Psoas muscle (tissue), 8 donors: ENCODE measurements around the gene SLC22A25. TPM values are rescaled to one million over a fixed set of nuclear protein-coding genes. Genes with fewer than 3 reads are reported as not detected.
"Not testable (repeated sequence)": the region's sequence is repeated elsewhere in the genome, so short reads cannot be mapped to it uniquely, and the experiment has no call there.

Experiments
- ATAC-seq, 4 donors: fragments of 200-7000 bp; cut with Tn5 transposase; one replicate each; pipeline ENCODE4 v1.9.1; 2020; ENCODE audit warnings: moderate library complexity in 3 of 4, mild to moderate bottlenecking in 2 of 4
- DNase-seq, 2 donors: peaks; one replicate each; pipeline ENCODE4 v3.0.0-alpha.2; 2020
- H3K27ac ChIP-seq: fragments of 200-600 bp; one replicate; pipeline ENCODE4 v1.8.0; 2022
- H3K27me3 ChIP-seq, 3 donors: fragments of 200-600 bp in 1 of 3; one replicate each; pipeline versions ENCODE4 v1.6.1 to v1.8.0; 2013 to 2022; ENCODE audit warnings: low read length in 2 of 3, mild to moderate bottlenecking in 2 of 3, moderate library complexity in 1 of 3; ENCODE audit not compliant: insufficient read depth in 3 of 3
- H3K36me3 ChIP-seq, 2 donors: fragments of 200-600 bp in 1 of 2; one replicate each; pipeline versions ENCODE4 v1.6.1 to v1.8.0; 2013 to 2022; ENCODE audit warnings: low read depth in 1 of 2, mild to moderate bottlenecking in 1 of 2, moderate library complexity in 1 of 2; ENCODE audit not compliant: insufficient read depth in 1 of 2
- H3K4me1 ChIP-seq: fragments of 200-600 bp; one replicate; pipeline ENCODE4 v1.8.0; 2022
- H3K4me3 ChIP-seq: fragments of 200-600 bp; one replicate; pipeline ENCODE4 v1.8.0; 2022; ENCODE audit warnings: mild to moderate bottlenecking
- H3K9me3 ChIP-seq: fragments of 200-600 bp; one replicate; pipeline ENCODE4 v1.8.0; 2022
- CTCF ChIP-seq: fragments of 200-600 bp; IDR thresholded peaks from one replicate; pipeline ENCODE4 v1.8.0; 2022; ENCODE audit warnings: antibody characterized with exemption
- WGBS, 3 donors: extraction: QIAGEN DNeasy Blood & Tissue Kit; methylation state at CpG; one replicate each; pipeline versions ENCODE4 v1.1.6 to v1.1.7; 2013; 5-methylcytosine and 5-hydroxymethylcytosine counted together
- intact Hi-C, 2 donors: fragments of 100-400 bp; cut with DNase I; formaldehyde crosslinking; loops; one replicate each; pipeline versions ENCODE4 v1.11.0 to v1.14.2; 2022
- polyA plus RNA-seq, 3 donors: library from polyadenylated mRNA; stranded (reverse); fragments of 200-250 nt; gene quantifications; one replicate each; pipeline ENCODE4 v1.2.3, GENCODE V29; 2013
- total RNA-seq, 4 donors: library from RNA; stranded (reverse); fragmentation: NEBNext Ultra II Directional in 2 of 4; extraction: Animal tissue kit (Norgen Biotek cat#: 25700) in 2 of 4; gene quantifications; one replicate each; pipeline versions ENCODE4 v1.2.1 to v1.2.4, GENCODE V29; 2021 to 2023
- donor health status: healthy with polysubstance abuse.
- donor health status: DM: no; HTN: no; CAD: no; lungs with moderate emphysema.
- donor health status: Bipolar disorder and iron deficiency.
- donor health status: healthy.
- donor health status: DM: yes; HTN: yes; CAD: no.
- donor health status: DM: no; HTN: no; CAD: no.
- donor health status: DM: no; HTN: no; CAD: no.
- donor health status: DM: yes; HTN: yes; CAD: no.

SLC22A25 gene
- total and polyA plus RNA-seq, 7 donors: not detected

GRCh38 chr11:63250162-63251050, 7.0 kb upstream of the SLC22A25 start:
- Histone ChIP-seq H3K4me3 (no peak overlapping the region), H3K9me3 (no peaks in the 10 kb centered on the region), H3K36me3 (no peaks in the 10 kb centered on the region), H3K4me1 (no peaks in the 10 kb centered on the region), H3K27ac (no peak overlapping the region), H3K27me3 (no peaks in the 10 kb centered on the region)
- no peak for ATAC-seq
- no peak for DNase-seq
- intact Hi-C loops: no loop called here
- 84 to 90% (median 86%) methylated on average over 5 of the region's 5 CpGs for WGBS, 3 donors
- TF ChIP-seq CTCF: no peak

- intact Hi-C loops: no loop called here
- H3K9me3 ChIP-seq: no peaks in the 10 kb centered on the region
- TF ChIP-seq CTCF: no peak
- H3K27me3 ChIP-seq: peaks cover 0 to 2% (median 0%) of the 10 kb centered on the region in 3 donors
- no peak for ATAC-seq
- no peaks in the 10 kb centered on the region for H3K4me1 ChIP-seq
- WGBS, 3 donors: 80 to 84% (median 82%) methylated on average over 3 of the region's 3 CpGs
- H3K4me3 ChIP-seq: no peak overlapping the region
- no peaks in the 10 kb centered on the region for H3K36me3 ChIP-seq
- no peak for DNase-seq
- H3K27ac ChIP-seq: no peak overlapping the region
Observed at GRCh38 chr11:63248966-63249365, 5.6 kb upstream of the SLC22A25 start.

- H3K36me3 ChIP-seq, ATAC-seq, intact Hi-C loops, H3K9me3 ChIP-seq, H3K4me1 ChIP-seq, H3K27ac ChIP-seq, H3K27me3 ChIP-seq, H3K4me3 ChIP-seq, DNase-seq: not testable (repeated sequence)
- WGBS, 3 donors: 70 to 74% (median 73%) methylated on average over 7 of the region's 7 CpGs
Observed at GRCh38 chr11:63247237-63248002, 4.0 kb upstream of the SLC22A25 start.

- ATAC-seq (no peak), DNase-seq (no peak)
- H3K27me3 ChIP-seq: peaks cover 0 to 2% (median 0%) of the 10 kb centered on the region in 3 donors
- no peaks in the 10 kb centered on the region for H3K4me1 ChIP-seq
- no peaks in the 10 kb centered on the region for H3K36me3 ChIP-seq
- intact Hi-C loops: no loop called here
- no peaks in the 10 kb centered on the region for H3K9me3 ChIP-seq
- H3K4me3 ChIP-seq: no peak overlapping the region
- 48 to 67% (median 57%) methylated on average over 1 of the region's 1 CpG for WGBS, 3 donors
- no peak overlapping the region for H3K27ac ChIP-seq
- TF ChIP-seq CTCF: no peak
Observed at GRCh38 chr11:63246045-63246444, 2.6 kb upstream of the SLC22A25 start.

- DNase-seq: no peak
- intact Hi-C loops: no loop called here
- no peaks in the 10 kb centered on the region for H3K36me3 ChIP-seq
- H3K9me3 ChIP-seq: no peaks in the 10 kb centered on the region
- peaks cover 0 to 2% (median 0%) of the 10 kb centered on the region in 3 donors for H3K27me3 ChIP-seq
- no peak overlapping the region for H3K27ac ChIP-seq
- no peak for TF ChIP-seq CTCF
- no peaks in the 10 kb centered on the region for H3K4me1 ChIP-seq
- H3K4me3 ChIP-seq: no peak overlapping the region
- no peak for ATAC-seq
- 61 to 75% (median 62%) methylated on average over 2 of the region's 2 CpGs for WGBS, 3 donors
Observed at GRCh38 chr11:63244862-63245261, 1.5 kb upstream of the SLC22A25 start.
